GM23338 (cell line): Measurements from ENCODE around the gene TMEM269. TPM values are rescaled to one million over a fixed set of nuclear protein-coding genes. Genes with fewer than 3 reads are reported as not detected.

Experiments
- ATAC-seq: fragments of 200-7000 bp; cut with Tn5 transposase; 3 replicates; pipeline ENCODE4 v1.9.1; 2020
- DNase-seq: peaks from one replicate; pipeline ENCODE4 v3.0.0-alpha.2; 2015; ENCODE audit warnings: low spot score
- H2AFZ ChIP-seq: fragments of 200-600 bp; sonication (generic); 2 replicates; pipeline ENCODE4 v1.8.0; 2016; ENCODE audit warnings: antibody characterized with exemption, mild to moderate bottlenecking, moderate library complexity
- H3F3A ChIP-seq: fragments of 200-600 bp; sonication (generic); replicated peaks from 2 replicates; pipeline ENCODE4 v1.8.0; 2017; ENCODE audit warnings: antibody characterized with exemption, mixed run types, low read depth
- H3K27ac ChIP-seq: fragments of 200-600 bp; sonication (generic); 2 replicates; pipeline ENCODE4 v1.6.1; 2016; ENCODE audit warnings: low read depth
- H3K27me3 ChIP-seq: fragments of 200-600 bp; sonication (generic); 2 replicates; pipeline ENCODE4 v1.8.0; 2016; ENCODE audit warnings: mild to moderate bottlenecking, mixed run types, moderate library complexity; ENCODE audit not compliant: insufficient read depth
- H3K36me3 ChIP-seq: fragments of 200-600 bp; sonication (generic); 2 replicates; pipeline ENCODE4 v1.8.0; 2016; ENCODE audit warnings: mild to moderate bottlenecking; ENCODE audit not compliant: insufficient read depth
- H3K4me1 ChIP-seq: fragments of 200-600 bp; sonication (generic); 2 replicates; pipeline ENCODE4 v1.8.0; 2016; ENCODE audit warnings: mild to moderate bottlenecking, moderate library complexity; ENCODE audit not compliant: insufficient read depth
- H3K4me2 ChIP-seq: fragments of 200-600 bp; sonication (generic); 2 replicates; pipeline ENCODE4 v1.7.1; 2017; ENCODE audit warnings: mixed run types
- H3K4me3 ChIP-seq: fragments of 200-600 bp; sonication (generic); 2 replicates; pipeline ENCODE4 v1.6.1; 2016; ENCODE audit warnings: mixed run types
- H3K79me2 ChIP-seq: fragments of 200-600 bp; sonication (generic); replicated peaks from 2 replicates; pipeline ENCODE4 v1.8.0; 2017; ENCODE audit warnings: mild to moderate bottlenecking; ENCODE audit not compliant: insufficient read depth
- H3K9me2 ChIP-seq: fragments of 200-600 bp; sonication (generic); 2 replicates; pipeline ENCODE4 v1.8.0; 2017; ENCODE audit not compliant: insufficient read depth
- H4K20me1 ChIP-seq: fragments of 200-600 bp; sonication (generic); replicated peaks from 2 replicates; pipeline ENCODE4 v1.8.0; 2017; ENCODE audit warnings: mild to moderate bottlenecking; ENCODE audit not compliant: insufficient read depth
- H3K27ac Mint-ChIP-seq: 2 replicates; pipeline ENCODE4 v1.8.0; 2020; ENCODE audit warnings: inconsistent platforms, mild to moderate bottlenecking, moderate library complexity, mixed read lengths
- H3K27me3 Mint-ChIP-seq: 3 replicates; pipeline ENCODE4 v1.8.0; 2022; ENCODE audit warnings: low read depth, mild to moderate bottlenecking, moderate library complexity, mixed read lengths, inconsistent platforms; ENCODE audit not compliant: insufficient read depth, poor library complexity
- H3K36me3 Mint-ChIP-seq: 3 replicates; pipeline ENCODE4 v1.8.0; 2021; ENCODE audit warnings: low read depth, mild to moderate bottlenecking, inconsistent platforms, moderate library complexity, mixed read lengths
- H3K4me1 Mint-ChIP-seq: 3 replicates; pipeline ENCODE4 v1.8.0; 2020; ENCODE audit warnings: mild to moderate bottlenecking, inconsistent platforms, mixed read lengths
- H3K4me3 Mint-ChIP-seq: 3 replicates; pipeline ENCODE4 v1.8.0; 2021; ENCODE audit warnings: moderate library complexity, mild to moderate bottlenecking, inconsistent platforms, mixed read lengths
- H3K9me3 Mint-ChIP-seq: 3 replicates; pipeline ENCODE4 v1.8.0; 2020; ENCODE audit warnings: moderate library complexity, mild to moderate bottlenecking, inconsistent platforms, mixed read lengths
- CREB1 ChIP-seq: fragments of 250-450 bp; sonication (Bioruptor Pico); IDR thresholded peaks from 2 replicates; pipeline ENCODE4 v1.5.0; 2020; ENCODE audit warnings: low read depth, mild to moderate bottlenecking, moderate library complexity
- EZH2 ChIP-seq: fragments of 200-600 bp; sonication (generic); IDR thresholded peaks from one replicate; pipeline ENCODE4 v1.8.0; 2017; ENCODE audit warnings: antibody characterized with exemption, mild to moderate bottlenecking, low read depth; ENCODE audit not compliant: unreplicated experiment
- EZH2phosphoT487 ChIP-seq: fragments of 200-600 bp; sonication (generic); IDR thresholded peaks from one replicate; pipeline ENCODE4 v1.8.1; 2018; ENCODE audit warnings: antibody characterized with exemption; ENCODE audit not compliant: unreplicated experiment
- JUNB ChIP-seq: IDR thresholded peaks from one replicate; pipeline ENCODE4 v1.6.1; 2016; ENCODE audit warnings: antibody characterized with exemption; ENCODE audit not compliant: unreplicated experiment
- NANOG ChIP-seq: IDR thresholded peaks from 2 replicates; pipeline ENCODE4 v1.6.1; 2016; ENCODE audit warnings: antibody characterized with exemption, borderline replicate concordance
- POLR2AphosphoS5 ChIP-seq: IDR thresholded peaks from 2 replicates; pipeline ENCODE4 v1.6.1; 2016; ENCODE audit warnings: antibody characterized with exemption, low read depth
- ZNF114 ChIP-seq: fragments of 250-450 bp; sonication (Bioruptor Pico); IDR thresholded peaks from 2 replicates; pipeline ENCODE4 v1.5.0; 2020; ENCODE audit warnings: mild to moderate bottlenecking, moderate library complexity
- ZNF331 ChIP-seq: fragments of 250-450 bp; sonication (Bioruptor Pico); IDR thresholded peaks from 2 replicates; pipeline ENCODE4 v1.5.0; 2020; ENCODE audit warnings: low read depth, mild to moderate bottlenecking, moderate library complexity
- polyA plus RNA-seq: library from polyadenylated mRNA; unstranded; fragments of >200 nt; fragmentation: Nextera tagmentation; extraction: Ambion mirVana; gene quantifications from 2 replicates; pipeline ENCODE4 v1.2.1, GENCODE V29; 2016
- total RNA-seq: library from RNA; depleted of rRNA; stranded (reverse); fragments of >200 nt; shearing (Covaris generic); gene quantifications from 2 replicates; pipeline ENCODE4 v1.2.3, GENCODE V29; 2014
- TF ChIP-seq, protein P1 (sequence below), 2 experiments: fragments of 200-600 bp in 1 of 2; sonication (generic) in 1 of 2; conservative IDR thresholded peaks; 2 replicates each; pipeline versions ENCODE4 v1.5.1 to v1.6.1; 2016 to 2017; ENCODE audit warnings: antibody characterized with exemption in 2 of 2, low read depth in 2 of 2, mild to moderate bottlenecking in 2 of 2, moderate library complexity in 1 of 2
- TF ChIP-seq, protein P2 (sequence below): IDR thresholded peaks from one replicate; pipeline ENCODE4 v1.6.1; 2018; ENCODE audit warnings: antibody characterized with exemption; ENCODE audit not compliant: unreplicated experiment
- TF ChIP-seq, protein P3 (sequence below): IDR thresholded peaks from 2 replicates; pipeline ENCODE4 v1.6.1; 2016; ENCODE audit warnings: antibody characterized with exemption

The TMEM269 gene
- total and polyA plus RNA-seq, 2 experiments from 2014 or later = 0.31 to 0.45 TPM

DNA sequence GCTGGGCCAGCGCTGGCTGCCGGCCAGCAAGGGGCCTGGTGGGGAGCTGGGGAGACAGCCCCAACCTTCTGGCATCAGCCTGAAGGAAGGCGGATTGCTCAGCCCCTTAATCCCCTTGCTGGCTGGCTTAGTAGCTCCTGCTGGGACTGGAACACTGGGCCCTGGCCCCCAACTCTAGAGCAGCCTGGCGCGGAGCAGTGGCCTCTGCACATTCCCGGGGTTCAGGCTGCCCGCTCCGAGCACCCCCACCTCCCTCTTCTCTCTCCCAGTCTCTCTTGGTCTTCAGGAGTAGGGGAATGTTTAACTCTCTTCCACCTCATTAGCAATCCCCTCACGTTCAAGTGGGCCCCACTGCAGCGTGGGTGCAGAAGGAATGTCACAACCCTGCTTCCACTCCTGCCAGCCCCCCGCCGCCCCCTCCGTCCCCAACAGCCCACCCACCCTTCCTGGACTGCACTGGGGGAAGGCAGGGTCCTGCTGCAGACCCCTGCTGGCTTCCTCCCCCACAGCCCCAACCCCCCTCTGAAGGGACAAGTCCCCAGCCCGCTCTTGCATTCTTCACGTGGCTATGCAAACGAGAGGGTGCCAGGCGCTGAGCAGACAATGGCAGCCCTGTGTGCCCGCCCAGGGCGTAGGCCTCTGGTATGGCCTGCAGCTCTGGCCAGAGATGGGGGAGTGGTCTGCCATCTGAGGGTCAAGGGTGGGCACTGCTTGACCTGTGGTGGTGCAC is 43.8 kb upstream of the TMEM269 start (continued):
- TF ChIP-seq, protein P1, sequence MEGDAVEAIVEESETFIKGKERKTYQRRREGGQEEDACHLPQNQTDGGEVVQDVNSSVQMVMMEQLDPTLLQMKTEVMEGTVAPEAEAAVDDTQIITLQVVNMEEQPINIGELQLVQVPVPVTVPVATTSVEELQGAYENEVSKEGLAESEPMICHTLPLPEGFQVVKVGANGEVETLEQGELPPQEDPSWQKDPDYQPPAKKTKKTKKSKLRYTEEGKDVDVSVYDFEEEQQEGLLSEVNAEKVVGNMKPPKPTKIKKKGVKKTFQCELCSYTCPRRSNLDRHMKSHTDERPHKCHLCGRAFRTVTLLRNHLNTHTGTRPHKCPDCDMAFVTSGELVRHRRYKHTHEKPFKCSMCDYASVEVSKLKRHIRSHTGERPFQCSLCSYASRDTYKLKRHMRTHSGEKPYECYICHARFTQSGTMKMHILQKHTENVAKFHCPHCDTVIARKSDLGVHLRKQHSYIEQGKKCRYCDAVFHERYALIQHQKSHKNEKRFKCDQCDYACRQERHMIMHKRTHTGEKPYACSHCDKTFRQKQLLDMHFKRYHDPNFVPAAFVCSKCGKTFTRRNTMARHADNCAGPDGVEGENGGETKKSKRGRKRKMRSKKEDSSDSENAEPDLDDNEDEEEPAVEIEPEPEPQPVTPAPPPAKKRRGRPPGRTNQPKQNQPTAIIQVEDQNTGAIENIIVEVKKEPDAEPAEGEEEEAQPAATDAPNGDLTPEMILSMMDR (conservative IDR thresholded peaks at IDR 0.05; ENCODE audit: low read depth in 2 of 2) = no peak
- no peak for TF ChIP-seq CREB1 (CRISPR knock-in tag)

DNA sequence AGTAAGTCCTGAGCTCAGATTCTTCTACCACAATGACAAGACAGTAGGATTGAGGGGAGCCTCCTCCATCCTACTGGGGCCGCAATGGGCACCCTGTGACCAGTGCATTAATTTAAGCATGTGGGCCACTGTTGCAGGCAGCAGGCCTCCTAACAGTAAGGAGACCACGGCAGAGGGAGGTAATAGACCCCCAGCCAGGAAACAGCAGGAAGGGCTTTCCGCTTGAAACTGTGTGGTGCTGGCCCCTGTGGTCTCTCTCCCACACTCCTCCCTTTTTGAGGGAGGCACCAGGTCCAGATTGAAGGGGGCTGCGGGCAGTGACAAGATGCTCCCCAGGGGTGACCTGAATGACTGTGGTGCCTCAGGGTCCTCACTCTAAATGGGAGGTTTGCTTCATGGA is 43.1 kb upstream of the TMEM269 start:
- no peak overlapping the region for H3K27ac Mint-ChIP-seq
- no peak overlapping the region for H3K4me2 ChIP-seq
- TF ChIP-seq POLR2AphosphoS5 (no peak), JUNB (no peak), NANOG (no peak), ZNF331 (CRISPR knock-in tag) (no peak), EZH2 (no peak), ZNF114 (CRISPR knock-in tag) (no peak), EZH2phosphoT487 (no peak)
- TF ChIP-seq, protein P2, sequence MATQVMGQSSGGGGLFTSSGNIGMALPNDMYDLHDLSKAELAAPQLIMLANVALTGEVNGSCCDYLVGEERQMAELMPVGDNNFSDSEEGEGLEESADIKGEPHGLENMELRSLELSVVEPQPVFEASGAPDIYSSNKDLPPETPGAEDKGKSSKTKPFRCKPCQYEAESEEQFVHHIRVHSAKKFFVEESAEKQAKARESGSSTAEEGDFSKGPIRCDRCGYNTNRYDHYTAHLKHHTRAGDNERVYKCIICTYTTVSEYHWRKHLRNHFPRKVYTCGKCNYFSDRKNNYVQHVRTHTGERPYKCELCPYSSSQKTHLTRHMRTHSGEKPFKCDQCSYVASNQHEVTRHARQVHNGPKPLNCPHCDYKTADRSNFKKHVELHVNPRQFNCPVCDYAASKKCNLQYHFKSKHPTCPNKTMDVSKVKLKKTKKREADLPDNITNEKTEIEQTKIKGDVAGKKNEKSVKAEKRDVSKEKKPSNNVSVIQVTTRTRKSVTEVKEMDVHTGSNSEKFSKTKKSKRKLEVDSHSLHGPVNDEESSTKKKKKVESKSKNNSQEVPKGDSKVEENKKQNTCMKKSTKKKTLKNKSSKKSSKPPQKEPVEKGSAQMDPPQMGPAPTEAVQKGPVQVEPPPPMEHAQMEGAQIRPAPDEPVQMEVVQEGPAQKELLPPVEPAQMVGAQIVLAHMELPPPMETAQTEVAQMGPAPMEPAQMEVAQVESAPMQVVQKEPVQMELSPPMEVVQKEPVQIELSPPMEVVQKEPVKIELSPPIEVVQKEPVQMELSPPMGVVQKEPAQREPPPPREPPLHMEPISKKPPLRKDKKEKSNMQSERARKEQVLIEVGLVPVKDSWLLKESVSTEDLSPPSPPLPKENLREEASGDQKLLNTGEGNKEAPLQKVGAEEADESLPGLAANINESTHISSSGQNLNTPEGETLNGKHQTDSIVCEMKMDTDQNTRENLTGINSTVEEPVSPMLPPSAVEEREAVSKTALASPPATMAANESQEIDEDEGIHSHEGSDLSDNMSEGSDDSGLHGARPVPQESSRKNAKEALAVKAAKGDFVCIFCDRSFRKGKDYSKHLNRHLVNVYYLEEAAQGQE = no peak
- TF ChIP-seq, protein P1 (conservative IDR thresholded peaks at IDR 0.05; ENCODE audit: low read depth in 2 of 2) = no peak
- TF ChIP-seq, protein P3, sequence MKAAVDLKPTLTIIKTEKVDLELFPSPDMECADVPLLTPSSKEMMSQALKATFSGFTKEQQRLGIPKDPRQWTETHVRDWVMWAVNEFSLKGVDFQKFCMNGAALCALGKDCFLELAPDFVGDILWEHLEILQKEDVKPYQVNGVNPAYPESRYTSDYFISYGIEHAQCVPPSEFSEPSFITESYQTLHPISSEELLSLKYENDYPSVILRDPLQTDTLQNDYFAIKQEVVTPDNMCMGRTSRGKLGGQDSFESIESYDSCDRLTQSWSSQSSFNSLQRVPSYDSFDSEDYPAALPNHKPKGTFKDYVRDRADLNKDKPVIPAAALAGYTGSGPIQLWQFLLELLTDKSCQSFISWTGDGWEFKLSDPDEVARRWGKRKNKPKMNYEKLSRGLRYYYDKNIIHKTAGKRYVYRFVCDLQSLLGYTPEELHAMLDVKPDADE = no peak

More for the DNA sequence above, 43.1 kb upstream of the TMEM269 start:
- Histone ChIP-seq H4K20me1 (no peaks in the 10 kb centered on the region), H3K27me3 (no peaks in the 10 kb centered on the region), H3K27ac (no peak overlapping the region), H3K4me3 (no peak overlapping the region), H3K36me3 (no peaks in the 10 kb centered on the region), H3F3A (no peaks in the 10 kb centered on the region), H2AFZ (peak overlapping the region; percentile 69), H3K9me2 (no peaks in the 10 kb centered on the region), H3K4me1 (peaks cover 22% of the 10 kb centered on the region), H3K79me2 (no peaks in the 10 kb centered on the region)
- ATAC-seq = no peak
- no peaks in the 10 kb centered on the region for H3K9me3 Mint-ChIP-seq
- H3K4me3 Mint-ChIP-seq = no peak overlapping the region
- H3K27me3 Mint-ChIP-seq = peaks cover 11% of the 10 kb centered on the region
- DNase-seq = no peak
- peaks cover 42% of the 10 kb centered on the region for H3K4me1 Mint-ChIP-seq
- peaks cover 8% of the 10 kb centered on the region; the same call in 2 of the 3 replicates for H3K36me3 Mint-ChIP-seq
